ENCODE measurements around the gene CLRN3.

CLRN3 gene

DNA sequence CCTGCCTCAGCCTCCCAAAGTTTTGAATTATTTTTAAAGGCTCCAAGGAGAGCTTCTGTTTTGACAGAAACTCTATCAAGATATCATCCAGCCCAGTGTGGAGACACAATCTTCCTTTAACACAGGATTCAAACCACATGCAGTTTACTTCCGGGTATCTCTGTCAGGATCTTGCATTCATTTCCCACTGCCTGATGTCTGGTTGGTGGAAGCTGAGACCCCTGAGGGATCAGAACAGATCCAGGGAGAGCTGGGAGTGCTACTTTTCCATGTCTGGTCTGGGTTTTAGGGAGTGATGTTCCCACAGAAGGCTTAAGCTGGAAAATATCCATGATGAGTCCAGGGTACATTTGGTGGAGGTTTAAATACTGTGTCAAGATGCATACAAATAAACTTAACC is 30.9 kb upstream of the CLRN3 start:
- Histone ChIP-seq H3K27me3 (ENCODE audit: insufficient read depth, low read length, poor library complexity, severe bottlenecking) (no peaks in the 10 kb centered on the region), H3K79me2 (ENCODE audit: insufficient read depth, low read length) (no peaks in the 10 kb centered on the region), H3K36me3 (ENCODE audit: insufficient read depth, low read length) (no peaks in the 10 kb centered on the region), H3K9ac (ENCODE audit: low read depth, low read length, poor library complexity, severe bottlenecking) (no peak overlapping the region), H3K9me3 (ENCODE audit: insufficient read depth, low read depth, low read length) (no peaks in the 10 kb centered on the region), H3F3A (ENCODE audit: low read depth) (no peaks in the 10 kb centered on the region), H2AFZ (ENCODE audit: low read length) (no peak overlapping the region), H3K4me1 (ENCODE audit: insufficient read depth, low read length, poor library complexity, severe bottlenecking) (peaks cover 38% of the 10 kb centered on the region), H4K20me1 (ENCODE audit: insufficient read depth, low read length, poor library complexity, severe bottlenecking) (no peaks in the 10 kb centered on the region), H3K9me2 (replicated peaks; ENCODE audit: low read depth, low read length) (no peaks in the 10 kb centered on the region), H3K4me2 (ENCODE audit: low read depth, low read length, poor library complexity, severe bottlenecking) (no peak overlapping the region), H3K4me3 (ENCODE audit: low read length, poor library complexity, severe bottlenecking) (no peak overlapping the region)
- no peak for TF ChIP-seq EZH2phosphoT487 (IDR thresholded peaks at IDR 0.05; ENCODE audit: borderline replicate concordance)
- TF ChIP-seq, protein P1, sequence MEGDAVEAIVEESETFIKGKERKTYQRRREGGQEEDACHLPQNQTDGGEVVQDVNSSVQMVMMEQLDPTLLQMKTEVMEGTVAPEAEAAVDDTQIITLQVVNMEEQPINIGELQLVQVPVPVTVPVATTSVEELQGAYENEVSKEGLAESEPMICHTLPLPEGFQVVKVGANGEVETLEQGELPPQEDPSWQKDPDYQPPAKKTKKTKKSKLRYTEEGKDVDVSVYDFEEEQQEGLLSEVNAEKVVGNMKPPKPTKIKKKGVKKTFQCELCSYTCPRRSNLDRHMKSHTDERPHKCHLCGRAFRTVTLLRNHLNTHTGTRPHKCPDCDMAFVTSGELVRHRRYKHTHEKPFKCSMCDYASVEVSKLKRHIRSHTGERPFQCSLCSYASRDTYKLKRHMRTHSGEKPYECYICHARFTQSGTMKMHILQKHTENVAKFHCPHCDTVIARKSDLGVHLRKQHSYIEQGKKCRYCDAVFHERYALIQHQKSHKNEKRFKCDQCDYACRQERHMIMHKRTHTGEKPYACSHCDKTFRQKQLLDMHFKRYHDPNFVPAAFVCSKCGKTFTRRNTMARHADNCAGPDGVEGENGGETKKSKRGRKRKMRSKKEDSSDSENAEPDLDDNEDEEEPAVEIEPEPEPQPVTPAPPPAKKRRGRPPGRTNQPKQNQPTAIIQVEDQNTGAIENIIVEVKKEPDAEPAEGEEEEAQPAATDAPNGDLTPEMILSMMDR (conservative IDR thresholded peaks at IDR 0.05; ENCODE audit: low read length) = no peak

DNA sequence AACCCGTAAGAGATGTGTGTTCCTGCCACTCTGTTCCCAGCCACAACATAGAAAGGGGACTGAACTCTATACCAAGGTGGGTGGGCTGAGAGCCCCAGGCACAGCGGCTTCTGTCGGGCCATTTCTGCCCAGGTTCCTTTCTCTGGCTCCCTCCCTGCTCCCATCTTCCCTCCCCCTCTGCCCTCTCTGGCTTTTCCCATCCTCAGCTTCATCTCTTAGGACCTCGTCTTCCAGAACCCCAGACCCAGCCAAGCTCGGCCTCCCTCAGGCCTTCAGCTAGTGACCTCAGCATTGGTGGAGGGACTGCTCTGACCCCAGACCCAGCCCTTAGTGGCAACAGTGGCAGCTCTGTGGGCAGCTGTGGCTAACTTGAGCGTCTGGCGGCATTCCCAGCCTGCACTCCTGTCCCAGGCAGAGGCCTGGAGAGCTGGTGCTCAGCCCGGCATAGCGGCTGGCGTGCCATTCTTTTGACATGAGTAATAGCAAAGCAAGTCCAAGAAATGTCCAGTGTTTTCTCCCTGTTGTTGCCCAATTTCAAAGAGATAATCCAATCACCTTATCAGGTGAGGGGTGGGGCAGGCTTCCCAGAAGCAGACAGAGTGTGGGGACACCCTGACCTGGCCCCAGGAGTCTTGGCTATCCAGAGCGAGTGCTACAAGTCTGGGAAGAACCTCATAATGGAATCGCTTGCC is 30.1 kb upstream of the CLRN3 start:
- no peak overlapping the region for H2AFZ ChIP-seq (ENCODE audit: low read length)
- peaks cover 38% of the 10 kb centered on the region for H3K4me1 ChIP-seq (ENCODE audit: insufficient read depth, low read length, poor library complexity, severe bottlenecking)

DNA sequence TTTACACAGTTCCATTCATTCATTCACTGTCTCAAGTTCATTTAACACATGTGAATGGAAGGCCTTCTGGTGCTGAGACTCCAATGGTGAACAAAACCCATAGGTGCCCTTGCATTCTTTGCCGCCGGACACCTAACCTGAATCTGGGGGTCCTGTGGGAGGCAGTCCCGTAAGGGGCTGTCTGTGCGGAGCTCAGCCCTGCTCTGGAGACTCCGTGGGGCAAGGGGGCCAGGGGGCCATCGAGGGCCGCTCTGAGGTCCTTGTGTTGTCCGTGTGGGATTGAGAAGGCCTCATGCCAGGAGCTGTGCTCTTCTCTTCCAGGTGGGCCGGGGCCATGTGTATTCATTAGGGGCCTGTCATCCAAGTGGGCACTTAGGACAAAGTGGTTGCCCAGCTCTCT is 29.5 kb upstream of the CLRN3 start:
- no peaks in the 10 kb centered on the region for H3K36me3 ChIP-seq (ENCODE audit: insufficient read depth, low read length)
- H3K4me2 ChIP-seq (ENCODE audit: low read depth, low read length, poor library complexity, severe bottlenecking) = no peak overlapping the region

More for the DNA sequence above, 30.1 kb upstream of the CLRN3 start:
- no peak overlapping the region for H3K4me3 ChIP-seq (ENCODE audit: low read length, poor library complexity, severe bottlenecking)
- H3K9me3 ChIP-seq (ENCODE audit: insufficient read depth, low read depth, low read length) = no peaks in the 10 kb centered on the region
- TF ChIP-seq EZH2phosphoT487 (IDR thresholded peaks at IDR 0.05; ENCODE audit: borderline replicate concordance) = no peak
- TF ChIP-seq, protein P1 (conservative IDR thresholded peaks at IDR 0.05; ENCODE audit: low read length) = no peak
- H3K4me2 ChIP-seq (ENCODE audit: low read depth, low read length, poor library complexity, severe bottlenecking) = no peak overlapping the region
- H3K9ac ChIP-seq (ENCODE audit: low read depth, low read length, poor library complexity, severe bottlenecking) = no peak overlapping the region
- H3K27me3 ChIP-seq (ENCODE audit: insufficient read depth, low read length, poor library complexity, severe bottlenecking) = no peaks in the 10 kb centered on the region
- H3K36me3 ChIP-seq (ENCODE audit: insufficient read depth, low read length) = no peaks in the 10 kb centered on the region
- no peaks in the 10 kb centered on the region for H3F3A ChIP-seq (ENCODE audit: low read depth)
- H3K79me2 ChIP-seq (ENCODE audit: insufficient read depth, low read length) = no peaks in the 10 kb centered on the region
- no peaks in the 10 kb centered on the region for H4K20me1 ChIP-seq (ENCODE audit: insufficient read depth, low read length, poor library complexity, severe bottlenecking)
- H3K9me2 ChIP-seq (replicated peaks; ENCODE audit: low read depth, low read length) = no peaks in the 10 kb centered on the region

More for the DNA sequence above, 29.5 kb upstream of the CLRN3 start:
- TF ChIP-seq, protein P1 (conservative IDR thresholded peaks at IDR 0.05; ENCODE audit: low read length) = no peak
- TF ChIP-seq EZH2phosphoT487 (IDR thresholded peaks at IDR 0.05; ENCODE audit: borderline replicate concordance) = no peak
- no peaks in the 10 kb centered on the region for H4K20me1 ChIP-seq (ENCODE audit: insufficient read depth, low read length, poor library complexity, severe bottlenecking)
- no peak overlapping the region for H3K4me3 ChIP-seq (ENCODE audit: low read length, poor library complexity, severe bottlenecking)
- no peaks in the 10 kb centered on the region for H3F3A ChIP-seq (ENCODE audit: low read depth)
- peaks cover 38% of the 10 kb centered on the region for H3K4me1 ChIP-seq (ENCODE audit: insufficient read depth, low read length, poor library complexity, severe bottlenecking)
- H3K9ac ChIP-seq (ENCODE audit: low read depth, low read length, poor library complexity, severe bottlenecking) = no peak overlapping the region
- no peaks in the 10 kb centered on the region for H3K79me2 ChIP-seq (ENCODE audit: insufficient read depth, low read length)
- H2AFZ ChIP-seq (ENCODE audit: low read length) = no peak overlapping the region
- no peaks in the 10 kb centered on the region for H3K27me3 ChIP-seq (ENCODE audit: insufficient read depth, low read length, poor library complexity, severe bottlenecking)
- no peaks in the 10 kb centered on the region for H3K9me2 ChIP-seq (replicated peaks; ENCODE audit: low read depth, low read length)
- H3K9me3 ChIP-seq (ENCODE audit: insufficient read depth, low read depth, low read length) = no peaks in the 10 kb centered on the region

All from Loucy (cell line).